Loucy (cell line): Measurements from ENCODE around the gene GNAS-AS1.

ENCODE experiments used
- H2AFZ ChIP-seq: fragments of 200-600 bp; sonication (generic); 2 replicates; pipeline ENCODE4 v1.6.0; 2016; ENCODE audit warnings: antibody characterized with exemption, mild to moderate bottlenecking, low read length, moderate library complexity
- H3F3A ChIP-seq: fragments of 200-600 bp; 2 replicates; pipeline ENCODE4 v1.6.0; 2016; ENCODE audit warnings: antibody characterized with exemption, low read depth, mild to moderate bottlenecking
- H3K27me3 ChIP-seq: fragments of 200-600 bp; sonication (generic); 2 replicates; pipeline ENCODE4 v1.6.1; 2014; ENCODE audit warnings: low read length, mild to moderate bottlenecking; ENCODE audit not compliant: insufficient read depth, poor library complexity, severe bottlenecking
- H3K36me3 ChIP-seq: fragments of 200-600 bp; sonication (generic); 2 replicates; pipeline ENCODE4 v1.6.1; 2016; ENCODE audit warnings: low read length; ENCODE audit not compliant: insufficient read depth
- H3K4me1 ChIP-seq: fragments of 200-600 bp; sonication (generic); 2 replicates; pipeline ENCODE4 v1.5.1; 2014; ENCODE audit warnings: low read length, mild to moderate bottlenecking; ENCODE audit not compliant: insufficient read depth, poor library complexity, severe bottlenecking
- H3K4me2 ChIP-seq: fragments of 200-600 bp; sonication (generic); 2 replicates; pipeline ENCODE4 v1.6.0; 2014; ENCODE audit warnings: antibody characterized with exemption, low read length, low read depth, mild to moderate bottlenecking; ENCODE audit not compliant: poor library complexity, severe bottlenecking
- H3K4me3 ChIP-seq: fragments of 200-600 bp; sonication (generic); 2 replicates; pipeline ENCODE4 v1.5.1; 2014; ENCODE audit warnings: low read length, mild to moderate bottlenecking, mixed read lengths; ENCODE audit not compliant: poor library complexity, severe bottlenecking
- H3K79me2 ChIP-seq: fragments of 200-600 bp; sonication (generic); 2 replicates; pipeline ENCODE4 v1.6.1; 2014; ENCODE audit warnings: low read length; ENCODE audit not compliant: insufficient read depth
- H3K9ac ChIP-seq: fragments of 200-600 bp; sonication (generic); 2 replicates; pipeline ENCODE4 v1.6.0; 2014; ENCODE audit warnings: mild to moderate bottlenecking, low read depth, low read length, moderate library complexity; ENCODE audit not compliant: poor library complexity, severe bottlenecking
- H3K9me2 ChIP-seq: fragments of 200-600 bp; sonication (generic); replicated peaks from 2 replicates; pipeline ENCODE4 v1.6.1; 2016; ENCODE audit warnings: low read depth, low read length, mixed read lengths
- H3K9me3 ChIP-seq: fragments of 200-600 bp; sonication (generic); 2 replicates; pipeline ENCODE4 v1.6.1; 2014; ENCODE audit warnings: mild to moderate bottlenecking, antibody characterized with exemption, low read length, low read depth; ENCODE audit not compliant: insufficient read depth
- H4K20me1 ChIP-seq: fragments of 200-600 bp; sonication (generic); 2 replicates; pipeline ENCODE4 v1.6.0; 2014; ENCODE audit warnings: antibody characterized with exemption, low read length, mild to moderate bottlenecking; ENCODE audit not compliant: insufficient read depth, poor library complexity, severe bottlenecking
- EZH2phosphoT487 ChIP-seq: fragments of 200-600 bp; IDR thresholded peaks from 2 replicates; pipeline ENCODE4 v1.6.1; 2018; ENCODE audit warnings: antibody characterized with exemption, mild to moderate bottlenecking, moderate library complexity, borderline replicate concordance
- TF ChIP-seq, protein P1 (sequence below): fragments of 200-600 bp; sonication (generic); conservative IDR thresholded peaks from 2 replicates; pipeline ENCODE4 v1.5.1; 2014; ENCODE audit warnings: mild to moderate bottlenecking, antibody characterized with exemption, low read length

The GNAS-AS1 gene

DNA sequence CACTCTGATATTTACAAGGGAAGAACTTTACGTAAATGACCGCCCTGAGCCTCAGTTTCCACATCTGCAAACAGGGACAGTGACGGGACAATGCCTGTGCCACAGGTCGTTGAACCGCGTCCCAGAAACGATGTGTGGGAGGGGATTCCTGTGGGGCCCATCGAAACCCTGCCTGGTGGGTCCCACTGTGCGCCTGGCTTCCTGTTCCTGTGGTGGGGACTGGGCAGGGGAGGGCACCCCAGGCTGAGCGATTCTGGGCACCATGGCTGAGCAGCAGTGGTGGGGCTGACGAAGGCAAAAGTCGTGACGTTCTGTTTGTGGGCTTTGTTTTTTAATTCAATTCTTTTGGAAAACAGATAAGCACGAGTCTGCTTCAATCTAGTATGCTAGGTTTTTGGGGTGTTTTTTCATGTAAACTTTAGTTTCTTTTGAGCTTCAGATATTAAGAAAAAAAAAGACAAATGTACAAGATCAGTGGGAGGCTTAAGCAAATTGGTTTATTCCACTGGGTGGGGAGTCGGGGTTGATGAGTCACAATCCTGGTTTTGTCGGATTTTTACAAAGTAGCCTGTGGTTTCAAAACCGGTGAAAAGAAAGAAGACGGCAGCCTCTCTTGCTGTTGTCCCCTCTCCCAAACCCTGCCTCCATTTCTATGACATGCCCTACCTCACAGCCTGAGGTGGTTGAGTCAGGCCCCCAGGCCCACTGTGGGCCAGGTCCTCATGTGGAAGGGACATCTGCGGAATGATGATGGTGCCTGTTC is 40.4 kb downstream of the GNAS-AS1 start:
- Histone ChIP-seq H3K9ac (no peak overlapping the region), H4K20me1 (no peaks in the 10 kb centered on the region), H2AFZ (no peak overlapping the region), H3F3A (no peaks in the 10 kb centered on the region), H3K27me3 (no peaks in the 10 kb centered on the region), H3K4me2 (no peak overlapping the region), H3K9me3 (no peaks in the 10 kb centered on the region), H3K4me3 (no peak overlapping the region), H3K4me1 (no peaks in the 10 kb centered on the region), H3K9me2 (no peaks in the 10 kb centered on the region), H3K36me3 (no peaks in the 10 kb centered on the region), H3K79me2 (no peaks in the 10 kb centered on the region)
- TF ChIP-seq, protein P1, sequence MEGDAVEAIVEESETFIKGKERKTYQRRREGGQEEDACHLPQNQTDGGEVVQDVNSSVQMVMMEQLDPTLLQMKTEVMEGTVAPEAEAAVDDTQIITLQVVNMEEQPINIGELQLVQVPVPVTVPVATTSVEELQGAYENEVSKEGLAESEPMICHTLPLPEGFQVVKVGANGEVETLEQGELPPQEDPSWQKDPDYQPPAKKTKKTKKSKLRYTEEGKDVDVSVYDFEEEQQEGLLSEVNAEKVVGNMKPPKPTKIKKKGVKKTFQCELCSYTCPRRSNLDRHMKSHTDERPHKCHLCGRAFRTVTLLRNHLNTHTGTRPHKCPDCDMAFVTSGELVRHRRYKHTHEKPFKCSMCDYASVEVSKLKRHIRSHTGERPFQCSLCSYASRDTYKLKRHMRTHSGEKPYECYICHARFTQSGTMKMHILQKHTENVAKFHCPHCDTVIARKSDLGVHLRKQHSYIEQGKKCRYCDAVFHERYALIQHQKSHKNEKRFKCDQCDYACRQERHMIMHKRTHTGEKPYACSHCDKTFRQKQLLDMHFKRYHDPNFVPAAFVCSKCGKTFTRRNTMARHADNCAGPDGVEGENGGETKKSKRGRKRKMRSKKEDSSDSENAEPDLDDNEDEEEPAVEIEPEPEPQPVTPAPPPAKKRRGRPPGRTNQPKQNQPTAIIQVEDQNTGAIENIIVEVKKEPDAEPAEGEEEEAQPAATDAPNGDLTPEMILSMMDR, result no peak
- TF ChIP-seq EZH2phosphoT487, result no peak

DNA sequence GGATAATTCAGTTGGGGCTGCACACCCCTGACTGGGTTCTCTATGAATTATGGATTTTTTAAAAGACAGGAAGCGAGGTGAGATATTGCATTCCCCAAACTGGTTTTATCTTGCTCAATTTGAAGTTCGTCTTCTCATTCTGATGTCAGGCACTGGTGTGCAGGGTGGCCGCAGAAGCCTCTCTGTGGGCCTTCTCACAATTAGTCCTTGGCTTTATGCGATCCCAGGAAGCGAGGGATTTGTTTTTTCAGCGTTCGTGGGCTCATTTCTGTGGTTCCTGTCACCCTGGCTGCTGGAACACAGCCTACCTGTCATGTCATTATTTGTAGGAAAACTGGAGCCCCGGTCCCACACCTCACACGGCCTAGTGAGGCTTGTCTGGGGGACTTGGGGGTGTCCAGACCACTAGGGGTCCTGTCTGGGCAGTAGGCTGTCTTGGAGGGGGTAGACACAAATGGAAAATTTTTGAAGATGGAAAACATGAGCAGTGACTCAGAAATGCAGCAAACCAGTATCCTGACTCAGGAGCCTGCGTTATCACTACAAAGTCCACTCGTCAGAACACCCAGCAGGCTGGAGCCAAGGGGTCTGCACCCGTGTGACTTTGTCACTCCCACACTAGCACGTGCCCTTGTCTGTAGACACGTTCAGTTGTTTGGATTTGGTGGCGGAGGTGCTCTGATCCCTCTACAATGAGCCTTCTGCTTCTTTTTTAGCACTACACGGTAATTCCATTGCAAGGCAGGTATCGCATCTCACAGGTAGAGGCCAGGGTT is 42.2 kb downstream of the GNAS-AS1 start:
- Histone ChIP-seq H3F3A (no peaks in the 10 kb centered on the region), H3K4me3 (no peak overlapping the region), H3K9me3 (no peaks in the 10 kb centered on the region), H3K4me2 (no peak overlapping the region), H3K79me2 (no peaks in the 10 kb centered on the region), H4K20me1 (no peaks in the 10 kb centered on the region), H3K9me2 (no peaks in the 10 kb centered on the region), H3K36me3 (no peaks in the 10 kb centered on the region), H3K27me3 (no peaks in the 10 kb centered on the region), H3K9ac (no peak overlapping the region), H2AFZ (no peak overlapping the region), H3K4me1 (no peaks in the 10 kb centered on the region)
- TF ChIP-seq EZH2phosphoT487, result no peak
- TF ChIP-seq, protein P1, result no peak

DNA sequence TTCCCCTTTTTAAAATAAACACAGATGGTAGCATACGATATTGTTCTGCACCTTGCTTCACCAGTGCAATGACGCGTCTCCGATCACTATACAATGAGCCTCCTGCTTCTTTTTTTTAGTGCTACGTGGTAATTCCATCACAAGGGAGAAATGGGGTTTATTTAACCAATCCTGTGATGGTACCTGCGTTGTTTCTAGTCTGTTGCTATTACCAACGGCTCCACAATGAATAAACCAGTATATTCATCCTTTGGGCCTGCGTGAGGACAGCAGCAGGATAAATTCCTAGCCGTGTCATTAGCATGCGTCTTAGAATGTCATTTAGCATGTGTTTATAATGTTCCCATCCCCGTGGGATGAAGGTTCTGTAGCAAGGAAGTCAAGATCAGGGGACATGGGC is 42.9 kb downstream of the GNAS-AS1 start:
- no peaks in the 10 kb centered on the region for H4K20me1 ChIP-seq
- no peaks in the 10 kb centered on the region for H3K79me2 ChIP-seq
- no peak overlapping the region for H3K9ac ChIP-seq
- no peaks in the 10 kb centered on the region for H3K9me2 ChIP-seq
- H3F3A ChIP-seq, result no peaks in the 10 kb centered on the region
- no peaks in the 10 kb centered on the region for H3K27me3 ChIP-seq
- no peaks in the 10 kb centered on the region for H3K4me1 ChIP-seq
- H3K4me3 ChIP-seq, result no peak overlapping the region
- no peak overlapping the region for H3K4me2 ChIP-seq
- no peak overlapping the region for H2AFZ ChIP-seq
- H3K36me3 ChIP-seq, result no peaks in the 10 kb centered on the region
- TF ChIP-seq EZH2phosphoT487, result no peak
- TF ChIP-seq, protein P1, result no peak
- no peaks in the 10 kb centered on the region for H3K9me3 ChIP-seq
